Ovary (tissue), 9 donors: ENCODE results near the gene SIPA1L3. TPM values are rescaled to one million over a fixed set of nuclear protein-coding genes. Genes with fewer than 3 reads are reported as not detected.

Source experiments
- DNase-seq, 5 donors: peaks; one replicate each; pipeline ENCODE4 v3.0.0-alpha.2; 2019 to 2020
- H3K27ac ChIP-seq, 2 donors: fragments of 200-600 bp; one replicate each; pipeline versions ENCODE4 v1.5.1 to v1.8.0; 2019 to 2022
- H3K27me3 ChIP-seq: fragments of 200-600 bp; one replicate; pipeline ENCODE4 v1.8.0; 2022
- H3K36me3 ChIP-seq: fragments of 200-600 bp; sonication (generic); one replicate; pipeline ENCODE4 v1.5.1; 2019
- H3K4me1 ChIP-seq: one replicate; pipeline ENCODE4 v1.8.1; 2013; ENCODE audit warnings: mild to moderate bottlenecking, moderate library complexity; ENCODE audit not compliant: insufficient read depth
- H3K4me3 ChIP-seq: fragments of 200-600 bp; sonication (generic); one replicate; pipeline ENCODE4 v1.5.1; 2017
- H3K9me3 ChIP-seq, 2 donors: fragments of 200-600 bp in 1 of 2; sonication (generic) in 1 of 2; one replicate each; pipeline versions ENCODE4 v1.5.1 to v1.8.1; 2013 to 2019; ENCODE audit warnings: mild to moderate bottlenecking in 1 of 2, moderate library complexity in 1 of 2
- CTCF ChIP-seq, 3 donors: fragments of 450-650 bp in 2 of 3; fragments of 200-600 bp in 1 of 3; IDR thresholded peaks; one replicate each; pipeline versions ENCODE4 v1.5.1 to v1.8.0; 2016 to 2022; ENCODE audit warnings: antibody characterized with exemption in 3 of 3, mild to moderate bottlenecking in 1 of 3
- EP300 ChIP-seq: sonication (generic); formaldehyde crosslinking; IDR thresholded peaks from one replicate; pipeline ENCODE4 v1.6.1; 2017; ENCODE audit warnings: antibody characterized with exemption
- POLR2A ChIP-seq: fragments of 450-650 bp; IDR thresholded peaks from one replicate; pipeline ENCODE4 v1.6.1; 2017; ENCODE audit warnings: antibody characterized with exemption, mild to moderate bottlenecking, moderate library complexity
- WGBS, 3 donors: extraction: QIAGEN DNeasy Blood & Tissue Kit in 1 of 3; methylation state at CpG; one replicate each; pipeline versions ENCODE4 v1.1.5 to v1.1.7; 2013 to 2017; 5-methylcytosine and 5-hydroxymethylcytosine counted together
- intact Hi-C, 4 donors: fragments of 100-400 bp; cut with DNase I; formaldehyde crosslinking; loops; one replicate each; pipeline versions ENCODE4 v1.11.0 to v1.15.1; 2022 to 2023
- polyA plus RNA-seq, 2 donors: library from polyadenylated mRNA; stranded (reverse); fragments of 200-250 nt in 1 of 2; fragments of 350-450 nt in 1 of 2; fragmentation: Illumina TruSeq in 1 of 2; extraction: RNeasy Lipid Tissue Mini Kit (QIAGEN cat#74804) in 1 of 2; gene quantifications; one replicate each; pipeline ENCODE4 v1.2.3, GENCODE V29; 2013 to 2014
- total RNA-seq, 7 donors: library from RNA; depleted of rRNA in 2 of 7; stranded (reverse); fragments of >200 nt in 2 of 7; fragmentation: NEBNext Ultra II Directional in 3 of 7; extraction: Animal tissue kit (Norgen Biotek cat#: 25700) in 3 of 7; gene quantifications; one replicate each; pipeline versions ENCODE4 v1.1.0 to v1.2.4, GENCODE V29; 2016 to 2023
- donor health status: DM: no; HTN: no; CAD: no; lungs with moderate emphysema.
- donor health status: DM: no; HTN: no; CAD: no.
- donor health status: Bipolar disorder and iron deficiency.
- donor health status: DM: yes; HTN: yes; CAD: no.
- donor health status: DM: no; HTN: no; CAD: no.
- donor health status: DM: yes; HTN: yes; CAD: no.

The SIPA1L3 gene
- total and polyA plus RNA-seq, 9 donors = 4.5 to 27.9 (median 18.2) TPM

- WGBS, 3 donors = 79 to 83% (median 81%) methylated on average over 15 of the region's 15 CpGs
- Histone ChIP-seq H3K4me1 (no peaks in the 10 kb centered on the region), H3K9me3 (no peaks in the 10 kb centered on the region), H3K27ac (no peak overlapping the region), H3K36me3 (no peaks in the 10 kb centered on the region), H3K4me3 (no peak overlapping the region), H3K27me3 (no peaks in the 10 kb centered on the region)
- DNase-seq = no peak
- intact Hi-C loops = no loop called here
- no peak for TF ChIP-seq EP300
- TF ChIP-seq CTCF (IDR thresholded peaks at IDR 0.05) = no peak
These were observed 138.7 kb downstream of the SIPA1L3 start for GRCh38 chr19:38045554-38046253.

DNA sequence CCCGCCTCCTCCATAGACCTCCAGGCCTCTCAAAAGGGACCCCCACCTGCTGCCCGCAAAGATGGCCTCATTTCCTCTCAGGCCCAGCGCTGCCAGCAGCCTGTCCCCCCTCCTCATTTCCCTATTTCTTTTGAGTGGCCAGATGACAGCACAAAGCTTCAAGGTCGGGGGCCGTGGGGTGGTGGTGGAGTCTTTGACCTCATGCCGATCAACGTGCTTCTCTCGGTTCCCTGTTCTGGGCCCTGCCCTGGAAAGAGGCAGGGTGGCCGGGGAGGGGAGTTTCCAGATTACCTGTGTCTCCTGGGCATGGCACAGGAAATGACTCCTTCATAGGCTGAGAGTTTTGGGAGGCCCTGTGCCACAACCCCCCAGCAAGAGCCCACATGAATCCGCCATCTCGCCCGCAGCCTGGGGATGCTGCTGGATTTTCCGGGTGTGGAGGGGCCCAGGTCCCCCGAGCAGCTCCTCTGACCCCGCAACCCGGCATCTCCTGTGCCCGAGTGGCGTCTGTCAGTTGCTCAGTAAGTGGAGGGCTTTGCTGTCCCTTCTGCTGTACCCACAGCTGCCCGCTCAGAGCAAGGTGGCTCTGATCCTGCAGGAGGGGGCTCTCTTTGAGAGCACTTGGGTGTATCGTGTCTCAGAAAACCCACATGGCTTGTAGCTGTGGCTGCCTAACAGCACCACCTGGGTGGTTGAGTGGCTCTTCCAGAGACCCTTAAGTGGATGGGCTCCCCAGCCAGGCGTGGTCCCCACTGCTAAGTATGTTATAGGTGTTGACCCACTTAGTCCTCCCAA lies 139.4 kb downstream of the SIPA1L3 start:
- TF ChIP-seq EP300 = no peak
- TF ChIP-seq CTCF (IDR thresholded peaks at IDR 0.05) = no peak
- no peak for TF ChIP-seq POLR2A
- DNase-seq = no peak
- Histone ChIP-seq H3K27ac (no peak overlapping the region), H3K36me3 (no peaks in the 10 kb centered on the region), H3K27me3 (no peaks in the 10 kb centered on the region), H3K4me3 (no peak overlapping the region), H3K4me1 (no peaks in the 10 kb centered on the region), H3K9me3 (no peaks in the 10 kb centered on the region)
- WGBS, 3 donors = 90 to 91% (median 91%) methylated on average over 21 of the region's 21 CpGs
- intact Hi-C loops = no loop called here

- H3K27ac ChIP-seq = no peak overlapping the region
- WGBS, 3 donors = 86 to 96% (median 92%) methylated on average over 8 of the region's 8 CpGs
- no peak for DNase-seq
- intact Hi-C loops = no loop called here
- TF ChIP-seq POLR2A (no peak), CTCF (IDR thresholded peaks at IDR 0.05) (no peak), EP300 (no peak)
- H3K4me1 ChIP-seq = no peaks in the 10 kb centered on the region
- no peaks in the 10 kb centered on the region for H3K27me3 ChIP-seq
- H3K36me3 ChIP-seq = no peaks in the 10 kb centered on the region
- no peak overlapping the region for H3K4me3 ChIP-seq
- H3K9me3 ChIP-seq = no peaks in the 10 kb centered on the region
These were observed 140.0 kb downstream of the SIPA1L3 start for GRCh38 chr19:38047049-38047438.

- H3K9me3 ChIP-seq = no peaks in the 10 kb centered on the region
These were observed 140.6 kb downstream of the SIPA1L3 start for GRCh38 chr19:38047641-38048040.

GRCh38 chr19:38049105-38049649 lies 142.2 kb downstream of the SIPA1L3 start:
- Histone ChIP-seq H3K27me3 (no peaks in the 10 kb centered on the region), H3K36me3 (no peaks in the 10 kb centered on the region), H3K4me3 (no peak overlapping the region), H3K4me1 (no peaks in the 10 kb centered on the region), H3K27ac (no peak overlapping the region), H3K9me3 (no peaks in the 10 kb centered on the region)
- DNase-seq = no peak
- WGBS, 3 donors = 86 to 90% (median 89%) methylated on average over 10 of the region's 10 CpGs
- TF ChIP-seq CTCF (IDR thresholded peaks at IDR 0.05) = no peak
- TF ChIP-seq POLR2A = no peak
- no peak for TF ChIP-seq EP300
- intact Hi-C loops = no loop called here

More at GRCh38 chr19:38047641-38048040, 140.6 kb downstream of the SIPA1L3 start:
- no peak for DNase-seq
- intact Hi-C loops = no loop called here
- H3K27ac ChIP-seq = no peak overlapping the region
- no peaks in the 10 kb centered on the region for H3K4me1 ChIP-seq
- no peaks in the 10 kb centered on the region for H3K27me3 ChIP-seq
- TF ChIP-seq POLR2A = no peak
- no peak for TF ChIP-seq EP300
- H3K4me3 ChIP-seq = no peak overlapping the region
- WGBS, 3 donors = 81 to 90% (median 82%) methylated on average over 15 of the region's 15 CpGs
- H3K36me3 ChIP-seq = no peaks in the 10 kb centered on the region
